DOHH2 (cell line): ENCODE results near the gene NUMB.

Experiments used
- H3F3A ChIP-seq: fragments of 200-600 bp; sonication (generic), shearing (Covaris generic); 2 replicates; pipeline ENCODE4 v1.6.0; 2016; ENCODE audit warnings: antibody characterized with exemption, mild to moderate bottlenecking; ENCODE audit not compliant: control insufficient read depth, insufficient read depth
- H3K27ac ChIP-seq: fragments of 200-600 bp; sonication (generic); 2 replicates; pipeline ENCODE4 v1.5.1; 2014; ENCODE audit warnings: low read depth, mild to moderate bottlenecking, low read length, moderate library complexity
- H3K27me3 ChIP-seq: fragments of 200-600 bp; sonication (generic); 2 replicates; pipeline ENCODE4 v1.6.1; 2014; ENCODE audit warnings: mild to moderate bottlenecking, low read length, mixed read lengths; ENCODE audit not compliant: control insufficient read depth
- H3K36me3 ChIP-seq: fragments of 200-600 bp; sonication (generic); 2 replicates; pipeline ENCODE4 v1.6.1; 2014; ENCODE audit warnings: mild to moderate bottlenecking, low read length, moderate library complexity, mixed read lengths; ENCODE audit not compliant: control insufficient read depth
- H3K4me1 ChIP-seq: fragments of 200-600 bp; sonication (generic); 2 replicates; pipeline ENCODE4 v1.6.1; 2014; ENCODE audit warnings: mild to moderate bottlenecking, low read length, mixed read lengths; ENCODE audit not compliant: control insufficient read depth
- H3K4me2 ChIP-seq: fragments of 200-600 bp; sonication (generic); 2 replicates; pipeline ENCODE4 v1.6.0; 2014; ENCODE audit warnings: mild to moderate bottlenecking, low read length, moderate library complexity
- H3K4me3 ChIP-seq: fragments of 200-600 bp; sonication (generic); 2 replicates; pipeline ENCODE4 v1.5.1; 2014; ENCODE audit warnings: mild to moderate bottlenecking, low read length, mixed read lengths
- H3K79me2 ChIP-seq: fragments of 200-600 bp; sonication (generic); 2 replicates; pipeline ENCODE4 v1.6.1; 2014; ENCODE audit warnings: mild to moderate bottlenecking, low read length, mixed read lengths; ENCODE audit not compliant: control insufficient read depth
- H3K9me2 ChIP-seq: fragments of 200-600 bp; sonication (generic); replicated peaks from 2 replicates; pipeline ENCODE4 v1.6.1; 2014; ENCODE audit warnings: mild to moderate bottlenecking, low read length, mixed read lengths; ENCODE audit not compliant: control insufficient read depth
- H3K9me3 ChIP-seq: fragments of 200-600 bp; sonication (generic); 2 replicates; pipeline ENCODE4 v1.6.1; 2014; ENCODE audit warnings: antibody characterized with exemption, low read length, mixed read lengths; ENCODE audit not compliant: control insufficient read depth, insufficient read depth
- H4K20me1 ChIP-seq: fragments of 200-600 bp; sonication (generic); 2 replicates; pipeline ENCODE4 v1.6.0; 2014; ENCODE audit warnings: low read depth, mild to moderate bottlenecking, antibody characterized with exemption, low read length, moderate library complexity; ENCODE audit not compliant: control insufficient read depth, insufficient read depth
- CTCF ChIP-seq: fragments of 200-600 bp; sonication (generic); IDR thresholded peaks from one replicate; pipeline ENCODE4 v1.5.1; 2014; ENCODE audit warnings: antibody characterized with exemption, mild to moderate bottlenecking, low read depth, low read length; ENCODE audit not compliant: poor library complexity, severe bottlenecking
- EZH2phosphoT487 ChIP-seq: fragments of 200-600 bp; sonication (generic); IDR thresholded peaks from 2 replicates; pipeline ENCODE4 v1.6.1; 2017; ENCODE audit warnings: borderline replicate concordance, mild to moderate bottlenecking, antibody characterized with exemption, low read length, moderate library complexity, mixed read lengths

Gene NUMB

GRCh38 chr14:73286598-73286997 is 171.7 kb downstream of the NUMB start:
- Histone ChIP-seq H3K36me3 (peaks cover 55% of the 10 kb centered on the region), H3K27ac (no peak overlapping the region)

GRCh38 chr14:73285979-73286378 is 172.4 kb downstream of the NUMB start:
- Histone ChIP-seq H3F3A (no peaks in the 10 kb centered on the region), H3K9me2 (no peaks in the 10 kb centered on the region), H4K20me1 (no peaks in the 10 kb centered on the region), H3K4me3 (no peak overlapping the region), H3K27ac (no peak overlapping the region), H3K27me3 (no peaks in the 10 kb centered on the region), H3K9me3 (no peaks in the 10 kb centered on the region), H3K36me3 (peaks cover 61% of the 10 kb centered on the region), H3K4me1 (no peaks in the 10 kb centered on the region), H3K79me2 (no peaks in the 10 kb centered on the region), H3K4me2 (no peak overlapping the region)
- TF ChIP-seq EZH2phosphoT487 (no peak), CTCF (no peak)

More at GRCh38 chr14:73286598-73286997, 171.7 kb downstream of the NUMB start:
- Histone ChIP-seq H3K9me2 (no peaks in the 10 kb centered on the region), H3K9me3 (no peaks in the 10 kb centered on the region), H3K4me1 (no peaks in the 10 kb centered on the region), H3K4me2 (no peak overlapping the region), H3F3A (no peaks in the 10 kb centered on the region), H3K79me2 (no peaks in the 10 kb centered on the region), H4K20me1 (no peaks in the 10 kb centered on the region), H3K27me3 (no peaks in the 10 kb centered on the region), H3K4me3 (no peak overlapping the region)
- TF ChIP-seq CTCF = no peak
- no peak for TF ChIP-seq EZH2phosphoT487

GRCh38 chr14:73283608-73284379 is 174.6 kb downstream of the NUMB start:
- Histone ChIP-seq H4K20me1 (no peaks in the 10 kb centered on the region), H3K4me1 (no peaks in the 10 kb centered on the region), H3F3A (no peaks in the 10 kb centered on the region), H3K9me3 (no peaks in the 10 kb centered on the region), H3K79me2 (no peaks in the 10 kb centered on the region), H3K9me2 (no peaks in the 10 kb centered on the region), H3K4me3 (no peak overlapping the region), H3K27ac (no peak overlapping the region), H3K4me2 (no peak overlapping the region), H3K36me3 (peaks cover 64% of the 10 kb centered on the region), H3K27me3 (no peaks in the 10 kb centered on the region)
- TF ChIP-seq CTCF (no peak), EZH2phosphoT487 (no peak)
